Gastrocnemius medialis (tissue), 4 donors: ENCODE data around the gene CPLANE1.

Experiments
- CTCF ChIP-seq, 5 experiments: fragments of 450-650 bp in 3 of 5; fragments of 200-600 bp in 2 of 5; sonication (generic) in 2 of 5; IDR thresholded peaks in 4 of 5; conservative IDR thresholded peaks in 1 of 5; 1 replicate in 4 of 5; 2 replicates in 1 of 5; pipeline ENCODE4 v1.5.1; 2016 to 2019; ENCODE audit warnings: antibody characterized with exemption in 5 of 5, mild to moderate bottlenecking in 3 of 5, moderate library complexity in 3 of 5
- POLR2A ChIP-seq, 2 donors: fragments of 450-650 bp; IDR thresholded peaks; one replicate each; pipeline ENCODE4 v1.6.1; 2017; ENCODE audit warnings: antibody characterized with exemption in 2 of 2, mild to moderate bottlenecking in 2 of 2, moderate library complexity in 2 of 2

GRCh38 chr5:37132646-37133045, 116.5 kb downstream of the CPLANE1 start:
- TF ChIP-seq CTCF (IDR thresholded peaks at IDR 0.05 in 4 of 5, conservative IDR thresholded peaks at IDR 0.05 in 1 of 5) (no peak), POLR2A (IDR thresholded peaks at IDR 0.05) (no peak)
